DMS 273 treated with DMSO at 0.1 percent for 48 hours (cell line): ENCODE measurements around the gene ARAP1.
A peak's percentile ranks its signal among the peaks of the same experiment; 100 is the strongest.

Experiments used
- DNase-seq: peaks from one replicate; lab custom pipeline; 2025; lab: John Stamatoyannopoulos, UW

The ARAP1 gene

DNA sequence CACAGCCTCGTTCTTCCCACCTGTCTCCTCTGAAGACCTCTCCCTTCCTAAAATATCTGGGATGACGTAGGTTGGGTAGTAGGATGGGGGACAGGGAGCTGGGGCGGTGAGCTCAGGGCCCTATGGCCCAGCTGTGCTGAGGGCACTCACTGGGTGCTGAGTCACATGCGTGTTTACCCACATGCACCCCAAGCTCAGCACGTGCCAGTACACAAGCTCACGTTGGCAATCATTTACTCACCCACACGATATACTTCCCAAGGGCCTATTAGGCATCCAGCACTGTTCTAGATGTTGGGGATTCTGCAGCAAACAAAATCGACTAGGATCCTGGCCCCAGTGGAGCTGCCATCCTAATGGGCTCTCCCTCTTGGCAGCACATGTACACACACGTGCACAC, 28.7 kb downstream of the ARAP1 start:
- no peak for DNase-seq

GRCh38 chr11:72722050-72722748, 30.0 kb downstream of the ARAP1 start:
- DNase-seq = peak; percentile 48

- no peak for DNase-seq
Measured at GRCh38 chr11:72721689-72722049, 30.5 kb downstream of the ARAP1 start.

GRCh38 chr11:72721276-72721675, 30.9 kb downstream of the ARAP1 start:
- DNase-seq = no peak

- no peak for DNase-seq
Measured at GRCh38 chr11:72720784-72721183, 31.4 kb downstream of the ARAP1 start.

DNA sequence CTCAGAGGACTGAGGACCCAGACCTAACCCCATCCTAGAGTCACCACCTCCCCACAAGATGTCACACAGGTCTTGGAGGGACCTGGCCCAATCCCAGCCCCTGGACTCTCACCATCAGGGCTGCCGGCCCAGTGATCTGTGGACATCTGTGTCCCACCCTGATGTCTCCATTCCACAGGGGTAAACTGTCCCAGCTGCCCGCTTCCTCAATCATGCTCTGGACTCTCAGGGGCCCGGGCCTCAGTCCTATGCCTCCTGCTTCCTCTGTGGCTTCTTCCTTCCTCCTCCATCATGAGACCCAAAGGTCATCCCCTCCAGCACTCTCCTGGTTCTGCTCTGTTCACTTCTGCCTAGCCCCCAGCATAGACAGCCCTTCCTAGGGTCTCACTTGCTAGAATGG, 32.2 kb downstream of the ARAP1 start:
- DNase-seq = no peak

DNA sequence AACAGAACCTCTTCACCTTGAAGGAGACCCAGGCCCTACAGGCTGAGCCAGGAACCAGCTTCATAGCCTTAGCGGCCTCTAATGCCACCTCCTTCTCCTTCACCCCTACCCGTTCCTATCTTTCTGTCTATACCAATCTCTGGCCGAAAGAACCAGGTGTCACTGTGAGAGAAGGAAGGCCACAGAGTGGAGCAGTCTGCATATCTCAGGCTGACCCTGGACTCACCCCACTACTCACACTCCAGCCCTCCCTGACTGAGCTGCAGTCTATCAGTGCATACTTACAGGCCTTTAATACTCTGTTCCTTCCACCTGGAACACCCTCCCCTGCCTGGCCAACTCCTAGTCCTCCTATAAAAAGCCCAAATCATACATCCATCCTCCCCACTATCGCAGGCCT, 32.7 kb downstream of the ARAP1 start:
- no peak for DNase-seq

GRCh38 chr11:72719144-72719543, 33.1 kb downstream of the ARAP1 start:
- no peak for DNase-seq

GRCh38 chr11:72718101-72718501, 34.1 kb downstream of the ARAP1 start:
- DNase-seq = no peak

GRCh38 chr11:72716788-72717435, 35.3 kb downstream of the ARAP1 start:
- no peak for DNase-seq

- peak; percentile 31 for DNase-seq
Measured at GRCh38 chr11:72716290-72716689, 35.9 kb downstream of the ARAP1 start.

DNA sequence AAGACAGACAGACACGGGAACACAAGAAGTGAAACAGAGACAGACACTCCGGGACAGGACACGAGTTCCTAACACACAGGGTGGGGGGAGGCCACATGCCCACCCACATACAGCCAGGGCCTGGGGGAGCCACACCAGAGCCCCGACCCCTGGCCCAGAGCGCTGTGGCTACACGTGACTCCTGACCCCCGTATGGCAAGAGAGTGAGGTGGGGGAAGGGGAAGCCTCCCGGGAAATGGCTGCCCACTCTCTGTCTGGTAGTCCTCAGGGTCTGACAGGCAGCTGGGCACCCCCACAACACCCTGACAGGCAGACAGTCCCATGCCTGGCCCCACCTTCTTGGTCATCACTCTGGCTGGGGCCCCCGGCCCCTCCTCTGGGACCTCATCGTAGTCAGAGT, 39.4 kb downstream of the ARAP1 start:
- no peak for DNase-seq

DNA sequence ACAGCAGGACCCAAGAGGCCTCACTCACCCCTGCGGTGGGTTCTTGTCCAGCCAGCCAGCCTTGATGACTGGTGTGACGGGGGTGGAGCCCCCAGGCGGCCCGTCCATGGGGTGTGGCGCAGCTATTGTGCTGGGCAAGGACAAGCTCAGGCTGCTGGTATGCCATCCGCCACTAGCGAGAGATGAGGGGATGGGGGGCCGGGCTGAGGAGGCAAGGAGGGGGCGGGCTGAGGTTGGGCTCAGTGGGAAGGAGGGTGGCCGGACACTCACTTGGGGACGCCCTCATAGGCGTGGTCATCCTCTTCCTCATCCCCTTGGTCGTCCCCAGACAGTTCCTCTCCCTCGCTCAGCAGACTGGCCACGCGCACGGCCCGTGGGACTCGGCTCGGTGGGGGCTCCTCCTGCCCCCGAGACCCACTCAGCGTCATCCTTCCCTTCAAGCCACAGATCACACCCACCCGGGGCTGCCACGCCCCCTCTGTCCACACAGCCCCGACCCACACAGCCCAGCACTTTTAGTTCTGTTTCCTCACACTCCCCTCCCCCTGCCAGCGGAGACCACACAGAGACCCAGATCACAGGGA, 39.9 kb downstream of the ARAP1 start:
- DNase-seq = no peak

GRCh38 chr11:72711141-72711540, 41.1 kb downstream of the ARAP1 start:
- no peak for DNase-seq

DNA sequence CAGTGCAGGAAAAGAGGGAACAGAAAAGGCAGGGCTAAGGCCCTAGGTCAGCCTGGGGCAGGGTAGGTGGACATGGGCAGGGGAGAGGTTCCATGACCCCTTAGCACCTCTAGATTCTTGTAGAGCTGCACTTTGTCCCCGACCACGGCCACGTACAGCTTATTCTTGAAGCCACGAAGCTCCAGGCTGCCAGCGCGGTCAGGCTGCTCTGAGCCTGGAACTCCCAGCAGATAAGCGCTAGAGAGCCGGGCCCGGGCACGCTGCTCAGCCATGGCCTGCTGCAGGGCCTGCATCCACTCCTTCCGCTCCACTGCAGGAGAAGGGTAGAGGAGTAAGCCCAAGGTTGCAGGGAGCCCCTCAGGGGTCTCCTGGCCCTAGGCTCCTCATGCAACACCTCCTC, 41.9 kb downstream of the ARAP1 start:
- DNase-seq = no peak

GRCh38 chr11:72709478-72710238, 42.5 kb downstream of the ARAP1 start:
- no peak for DNase-seq

DNA sequence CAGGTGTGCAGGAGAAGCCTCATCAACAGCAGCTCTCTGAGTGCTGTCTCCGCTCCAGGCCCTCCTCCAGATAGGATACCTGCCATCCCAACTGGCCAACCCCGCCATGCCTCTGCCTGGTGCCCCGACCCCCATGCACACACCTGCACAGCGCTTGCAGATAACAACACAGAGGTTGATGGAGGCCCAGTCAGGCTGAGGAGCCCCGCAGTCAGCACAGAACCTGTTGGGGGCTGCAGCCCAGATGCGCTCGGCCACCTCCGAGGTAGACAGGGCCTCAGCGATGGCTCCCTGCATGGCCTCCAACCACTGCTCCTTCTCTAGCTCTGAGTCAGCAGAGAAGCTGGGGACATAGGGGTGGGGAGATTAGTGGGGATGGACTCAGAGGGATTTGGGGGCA, 45.2 kb downstream of the ARAP1 start:
- DNase-seq = no peak

GRCh38 chr11:72706579-72706978, 45.6 kb downstream of the ARAP1 start:
- no peak for DNase-seq

DNA sequence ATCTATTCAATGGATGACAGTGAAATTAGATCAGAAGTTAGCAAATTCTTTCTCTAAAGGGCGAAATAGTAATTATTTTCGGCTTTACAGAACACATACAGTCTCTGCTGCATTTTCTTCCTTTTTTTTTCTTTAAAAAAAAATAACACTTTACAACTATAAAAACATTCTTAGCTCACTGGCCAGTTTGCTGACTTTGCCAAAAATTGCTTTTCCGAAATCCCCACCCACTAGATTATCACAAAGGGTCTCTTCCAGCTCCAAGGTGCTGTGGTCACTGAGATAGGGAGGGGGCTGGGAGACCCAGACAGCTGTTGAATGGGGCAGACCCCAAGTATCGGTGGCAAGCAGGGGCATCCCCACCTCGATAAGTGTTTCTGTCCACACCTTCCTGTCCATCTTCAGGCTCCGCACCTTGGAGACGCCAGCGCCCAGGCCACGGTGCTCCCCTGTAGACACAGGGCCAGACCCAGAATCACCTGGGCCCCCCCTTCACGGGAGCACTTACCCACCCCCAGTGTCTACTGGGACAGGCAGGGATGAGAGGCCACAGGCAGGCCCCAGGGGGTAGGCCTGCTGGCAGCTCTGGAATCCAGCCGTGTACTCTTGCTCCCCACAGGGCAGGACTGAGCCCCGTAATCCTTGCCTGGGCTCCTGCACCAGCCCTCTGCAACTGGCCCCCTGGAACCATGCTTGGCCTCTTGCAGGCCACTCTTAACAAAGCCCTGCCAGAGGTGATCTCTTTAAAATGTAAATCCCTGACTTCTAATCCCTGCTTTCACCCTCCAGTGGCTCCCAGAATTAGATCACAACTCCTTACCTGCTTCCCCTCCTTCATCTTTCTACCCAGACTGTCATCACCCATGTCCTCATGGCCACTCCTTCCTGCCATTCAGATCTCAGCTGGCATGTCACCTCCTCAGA, 46.5 kb downstream of the ARAP1 start:
- DNase-seq = no peak

- no peak for DNase-seq
Measured at GRCh38 chr11:72704783-72705265, 47.4 kb downstream of the ARAP1 start.

- DNase-seq = no peak
Measured at GRCh38 chr11:72704028-72704782, 48.0 kb downstream of the ARAP1 start.
